HepG2 (cell line): ENCODE data around the gene NMBR. TPM values are rescaled to one million over a fixed set of nuclear protein-coding genes. Genes with fewer than 3 reads are reported as not detected.

Source experiments
- ARNT2 ChIP-seq: sonication (generic); formaldehyde crosslinking; IDR thresholded peaks from 2 replicates; pipeline ENCODE4 v1.8.0; 2022; ENCODE audit warnings: mild to moderate bottlenecking, low read depth, missing genetic modification reagents, moderate library complexity
- CENPT ChIP-seq: sonication (generic); formaldehyde crosslinking; IDR thresholded peaks from 2 replicates; pipeline ENCODE4 v1.8.0; 2022; ENCODE audit warnings: low read depth, mild to moderate bottlenecking, moderate library complexity, missing genetic modification reagents
- CSRNP1 ChIP-seq: sonication (generic); formaldehyde crosslinking; IDR thresholded peaks from 2 replicates; pipeline ENCODE4 v1.8.1; 2023; ENCODE audit warnings: mild to moderate bottlenecking, missing genetic modification reagents
- PPARG ChIP-seq: conservative IDR thresholded peaks from 2 replicates; pipeline ENCODE4 v1.6.1; 2016; ENCODE audit warnings: missing biosample characterization, missing genetic modification reagents
- RARG ChIP-seq: sonication (generic); formaldehyde crosslinking; IDR thresholded peaks from 2 replicates; pipeline ENCODE4 v1.4.0; 2020; ENCODE audit warnings: low read depth, mild to moderate bottlenecking, missing genetic modification reagents
- THYN1 ChIP-seq: sonication (generic); formaldehyde crosslinking; IDR thresholded peaks from 2 replicates; pipeline ENCODE4 v1.8.1; 2023; ENCODE audit warnings: low read depth, mild to moderate bottlenecking, moderate library complexity, missing genetic modification reagents, borderline replicate concordance
- ZNF124 ChIP-seq: sonication (generic); formaldehyde crosslinking; IDR thresholded peaks from 2 replicates; pipeline ENCODE4 v1.4.0; 2020; ENCODE audit warnings: missing genetic modification reagents
- ZNF792 ChIP-seq: IDR thresholded peaks from 2 replicates; pipeline ENCODE4 v1.6.1; 2016
- ZNF841 ChIP-seq: sonication (generic); formaldehyde crosslinking; IDR thresholded peaks from 2 replicates; pipeline ENCODE4 v1.8.1; 2023; ENCODE audit warnings: missing genetic modification reagents, borderline replicate concordance
- ZSCAN31 ChIP-seq: sonication (generic); formaldehyde crosslinking; IDR thresholded peaks from 2 replicates; pipeline ENCODE4 v1.5.0; 2020; ENCODE audit warnings: low read depth, mild to moderate bottlenecking, missing genetic modification reagents
- ZSCAN9 ChIP-seq: IDR thresholded peaks from 2 replicates; pipeline ENCODE4 v1.6.1; 2016; ENCODE audit warnings: borderline replicate concordance
- polyA plus RNA-seq, 8 experiments: library from polyadenylated mRNA; depleted of rRNA in 3 of 8; stranded (reverse) in 7 of 8; unstranded in 1 of 8; fragments of >200 nt; fragmentation: Illumina TruSeq in 4 of 8; extraction: Trizol in 4 of 8; gene quantifications; 2 replicates each; pipeline versions ENCODE4 v1.2.1 to v1.2.3, GENCODE V29; 2011 to 2016; ENCODE audit warnings: low read depth in 4 of 8, missing spikeins in 1 of 8, mixed read lengths in 1 of 8; ENCODE audit not compliant: insufficient read depth in 1 of 8
- total RNA-seq, 5 experiments: library from RNA; depleted of rRNA; stranded (reverse); fragments of >200 nt; fragmentation: Illumina TruSeq; extraction: Trizol; gene quantifications; 2 replicates each; pipeline ENCODE4 v1.2.3, GENCODE V29; 2016; ENCODE audit warnings: low read depth in 1 of 5
- TF ChIP-seq, protein P1 (sequence below): sonication (generic); formaldehyde crosslinking; IDR thresholded peaks from 2 replicates; pipeline ENCODE4 v1.4.0; 2020; ENCODE audit warnings: missing genetic modification reagents
- TF ChIP-seq, protein P2 (sequence below): sonication (generic); formaldehyde crosslinking; IDR thresholded peaks from 2 replicates; pipeline ENCODE4 v1.5.0; 2020; ENCODE audit warnings: mild to moderate bottlenecking, missing genetic modification reagents
- TF ChIP-seq, protein P3 (sequence below): sonication (generic); formaldehyde crosslinking; IDR thresholded peaks from 2 replicates; pipeline ENCODE4 v1.9.0; 2021; ENCODE audit warnings: missing genetic modification reagents, mild to moderate bottlenecking, borderline replicate concordance
- TF ChIP-seq, protein P4 (sequence below): sonication (generic); formaldehyde crosslinking; IDR thresholded peaks from 2 replicates; pipeline ENCODE4 v1.5.0; 2020; ENCODE audit warnings: missing genetic modification reagents, mild to moderate bottlenecking, borderline replicate concordance
- TF ChIP-seq, protein P5 (sequence below): sonication (generic); formaldehyde crosslinking; IDR thresholded peaks from 2 replicates; pipeline ENCODE4 v1.4.0; 2020; ENCODE audit warnings: missing genetic modification reagents

Gene NMBR
- total and polyA plus RNA-seq, 2 of the 13 experiments (the other 11 are each of a cell fraction or from before 2014, with no cell fraction given) = not detected

GRCh38 chr6:142146828-142147662, at the start of gene NMBR, which contains the start of gene VTA1 (continued):
- TF ChIP-seq, protein P1, sequence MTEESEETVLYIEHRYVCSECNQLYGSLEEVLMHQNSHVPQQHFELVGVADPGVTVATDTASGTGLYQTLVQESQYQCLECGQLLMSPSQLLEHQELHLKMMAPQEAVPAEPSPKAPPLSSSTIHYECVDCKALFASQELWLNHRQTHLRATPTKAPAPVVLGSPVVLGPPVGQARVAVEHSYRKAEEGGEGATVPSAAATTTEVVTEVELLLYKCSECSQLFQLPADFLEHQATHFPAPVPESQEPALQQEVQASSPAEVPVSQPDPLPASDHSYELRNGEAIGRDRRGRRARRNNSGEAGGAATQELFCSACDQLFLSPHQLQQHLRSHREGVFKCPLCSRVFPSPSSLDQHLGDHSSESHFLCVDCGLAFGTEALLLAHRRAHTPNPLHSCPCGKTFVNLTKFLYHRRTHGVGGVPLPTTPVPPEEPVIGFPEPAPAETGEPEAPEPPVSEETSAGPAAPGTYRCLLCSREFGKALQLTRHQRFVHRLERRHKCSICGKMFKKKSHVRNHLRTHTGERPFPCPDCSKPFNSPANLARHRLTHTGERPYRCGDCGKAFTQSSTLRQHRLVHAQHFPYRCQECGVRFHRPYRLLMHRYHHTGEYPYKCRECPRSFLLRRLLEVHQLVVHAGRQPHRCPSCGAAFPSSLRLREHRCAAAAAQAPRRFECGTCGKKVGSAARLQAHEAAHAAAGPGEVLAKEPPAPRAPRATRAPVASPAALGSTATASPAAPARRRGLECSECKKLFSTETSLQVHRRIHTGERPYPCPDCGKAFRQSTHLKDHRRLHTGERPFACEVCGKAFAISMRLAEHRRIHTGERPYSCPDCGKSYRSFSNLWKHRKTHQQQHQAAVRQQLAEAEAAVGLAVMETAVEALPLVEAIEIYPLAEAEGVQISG (CRISPR knock-in tag) = peak; percentile 99
- TF ChIP-seq ZSCAN31 (CRISPR knock-in tag) = peak; percentile 92; the same call in 1 of the 2 replicates
- TF ChIP-seq, protein P2, sequence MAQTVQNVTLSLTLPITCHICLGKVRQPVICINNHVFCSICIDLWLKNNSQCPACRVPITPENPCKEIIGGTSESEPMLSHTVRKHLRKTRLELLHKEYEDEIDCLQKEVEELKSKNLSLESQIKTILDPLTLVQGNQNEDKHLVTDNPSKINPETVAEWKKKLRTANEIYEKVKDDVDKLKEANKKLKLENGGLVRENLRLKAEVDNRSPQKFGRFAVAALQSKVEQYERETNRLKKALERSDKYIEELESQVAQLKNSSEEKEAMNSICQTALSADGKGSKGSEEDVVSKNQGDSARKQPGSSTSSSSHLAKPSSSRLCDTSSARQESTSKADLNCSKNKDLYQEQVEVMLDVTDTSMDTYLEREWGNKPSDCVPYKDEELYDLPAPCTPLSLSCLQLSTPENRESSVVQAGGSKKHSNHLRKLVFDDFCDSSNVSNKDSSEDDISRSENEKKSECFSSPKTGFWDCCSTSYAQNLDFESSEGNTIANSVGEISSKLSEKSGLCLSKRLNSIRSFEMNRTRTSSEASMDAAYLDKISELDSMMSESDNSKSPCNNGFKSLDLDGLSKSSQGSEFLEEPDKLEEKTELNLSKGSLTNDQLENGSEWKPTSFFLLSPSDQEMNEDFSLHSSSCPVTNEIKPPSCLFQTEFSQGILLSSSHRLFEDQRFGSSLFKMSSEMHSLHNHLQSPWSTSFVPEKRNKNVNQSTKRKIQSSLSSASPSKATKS (CRISPR knock-in tag) = peak; percentile 94
- peak; percentile 98 for TF ChIP-seq ZNF792
- TF ChIP-seq CENPT (CRISPR knock-in tag) = 0 out of 2 replicates have a peak, but pooled peaks have one; percentile 80
- peak; percentile 96 for TF ChIP-seq ZNF124 (CRISPR knock-in tag)
- peak; percentile 82; the same call in 1 of the 2 replicates for TF ChIP-seq ARNT2 (CRISPR knock-in tag)
- TF ChIP-seq, protein P3, sequence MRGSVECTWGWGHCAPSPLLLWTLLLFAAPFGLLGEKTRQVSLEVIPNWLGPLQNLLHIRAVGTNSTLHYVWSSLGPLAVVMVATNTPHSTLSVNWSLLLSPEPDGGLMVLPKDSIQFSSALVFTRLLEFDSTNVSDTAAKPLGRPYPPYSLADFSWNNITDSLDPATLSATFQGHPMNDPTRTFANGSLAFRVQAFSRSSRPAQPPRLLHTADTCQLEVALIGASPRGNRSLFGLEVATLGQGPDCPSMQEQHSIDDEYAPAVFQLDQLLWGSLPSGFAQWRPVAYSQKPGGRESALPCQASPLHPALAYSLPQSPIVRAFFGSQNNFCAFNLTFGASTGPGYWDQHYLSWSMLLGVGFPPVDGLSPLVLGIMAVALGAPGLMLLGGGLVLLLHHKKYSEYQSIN (CRISPR knock-in tag) = no peak
- no peak for TF ChIP-seq RARG (CRISPR knock-in tag)
- peak; percentile 61; the same call in 1 of the 2 replicates for TF ChIP-seq CSRNP1
- TF ChIP-seq ZSCAN9 (CRISPR knock-in tag) = peak; percentile 91
- TF ChIP-seq, protein P4, sequence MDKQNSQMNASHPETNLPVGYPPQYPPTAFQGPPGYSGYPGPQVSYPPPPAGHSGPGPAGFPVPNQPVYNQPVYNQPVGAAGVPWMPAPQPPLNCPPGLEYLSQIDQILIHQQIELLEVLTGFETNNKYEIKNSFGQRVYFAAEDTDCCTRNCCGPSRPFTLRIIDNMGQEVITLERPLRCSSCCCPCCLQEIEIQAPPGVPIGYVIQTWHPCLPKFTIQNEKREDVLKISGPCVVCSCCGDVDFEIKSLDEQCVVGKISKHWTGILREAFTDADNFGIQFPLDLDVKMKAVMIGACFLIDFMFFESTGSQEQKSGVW (CRISPR knock-in tag) = peak; percentile 39; the same call in 1 of the 2 replicates
- TF ChIP-seq, protein P5, sequence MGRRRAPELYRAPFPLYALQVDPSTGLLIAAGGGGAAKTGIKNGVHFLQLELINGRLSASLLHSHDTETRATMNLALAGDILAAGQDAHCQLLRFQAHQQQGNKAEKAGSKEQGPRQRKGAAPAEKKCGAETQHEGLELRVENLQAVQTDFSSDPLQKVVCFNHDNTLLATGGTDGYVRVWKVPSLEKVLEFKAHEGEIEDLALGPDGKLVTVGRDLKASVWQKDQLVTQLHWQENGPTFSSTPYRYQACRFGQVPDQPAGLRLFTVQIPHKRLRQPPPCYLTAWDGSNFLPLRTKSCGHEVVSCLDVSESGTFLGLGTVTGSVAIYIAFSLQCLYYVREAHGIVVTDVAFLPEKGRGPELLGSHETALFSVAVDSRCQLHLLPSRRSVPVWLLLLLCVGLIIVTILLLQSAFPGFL (CRISPR knock-in tag) = no peak
- no peak for TF ChIP-seq ZNF841 (CRISPR knock-in tag)
- no peak for TF ChIP-seq THYN1
- peak; percentile 78 for TF ChIP-seq PPARG
